ENCODE data around the gene FBXO22. TPM values are rescaled to one million over a fixed set of nuclear protein-coding genes. Genes with fewer than 3 reads are reported as not detected.

FBXO22 gene
- total and polyA plus RNA-seq, 4 donors, result 21.4 to 43.7 (median 28.5) TPM

- Histone ChIP-seq H3K9me3 (ENCODE audit: control insufficient read depth, insufficient read depth, low read length) (no peaks in the 10 kb centered on the region), H3K27ac (ENCODE audit: low read depth, low read length) (no peak overlapping the region), H3K27me3 (ENCODE audit: control insufficient read depth, insufficient read depth, low read length) (no peaks in the 10 kb centered on the region), H3K4me1 (ENCODE audit: control insufficient read depth, insufficient read depth, low read length) (no peaks in the 10 kb centered on the region), H3K4me3 (ENCODE audit: low read depth, low read length) (no peak overlapping the region), H3K36me3 (ENCODE audit: control insufficient read depth, insufficient read depth, low read length) (peaks cover 7% of the 10 kb centered on the region)
- DNase-seq (ENCODE audit: low read depth in 4 of 6, low spot score in 6 of 6), result peak in 2 of 6 donors; percentile 14 to 43
- 33% methylated on average over 1 of the region's 9 CpGs for WGBS (ENCODE audit: insufficient coverage)
Observed at GRCh38 chr15:75928680-75929608, 25.3 kb downstream of the FBXO22 start.

DNA sequence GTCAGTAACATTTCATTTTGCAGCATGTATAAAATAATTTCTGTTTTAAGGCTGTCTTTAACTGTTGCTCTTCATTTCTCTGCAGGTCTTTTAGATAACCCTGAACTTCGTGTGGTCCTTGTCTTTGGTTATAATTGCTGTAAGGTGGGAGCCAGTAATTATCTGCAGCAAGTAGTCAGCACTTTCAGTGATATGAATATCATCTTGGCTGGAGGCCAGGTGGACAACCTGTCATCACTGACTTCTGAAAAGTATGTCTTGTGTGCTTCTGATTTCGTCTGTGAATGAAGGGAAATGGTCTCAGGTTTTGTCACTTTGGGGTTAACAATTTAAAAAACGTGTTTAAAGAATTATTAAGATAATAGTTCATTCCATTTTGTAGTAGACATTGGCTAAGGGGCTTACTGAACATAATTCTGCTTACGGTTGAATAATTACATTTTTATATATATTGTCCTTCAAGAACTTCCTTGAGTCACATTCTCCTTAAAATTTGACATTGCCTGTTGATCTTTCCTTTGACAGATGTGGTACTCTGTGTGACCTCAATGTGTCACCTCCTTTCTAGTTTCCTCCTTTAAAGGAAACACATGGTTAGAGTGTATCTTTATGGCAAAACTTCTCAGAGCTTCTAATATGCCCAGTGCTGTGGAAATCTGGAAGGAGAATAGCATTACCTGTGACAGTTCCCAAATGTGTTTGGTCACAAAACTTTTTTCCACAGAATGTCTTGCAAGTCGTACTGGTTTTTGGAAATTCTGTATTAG lies 26.3 kb downstream of the FBXO22 start:
- Histone ChIP-seq H3K4me3 (ENCODE audit: low read depth, low read length) (no peak overlapping the region), H3K27ac (ENCODE audit: low read depth, low read length) (no peak overlapping the region), H3K36me3 (ENCODE audit: control insufficient read depth, insufficient read depth, low read length) (peaks cover 4% of the 10 kb centered on the region), H3K27me3 (ENCODE audit: control insufficient read depth, insufficient read depth, low read length) (no peaks in the 10 kb centered on the region), H3K9me3 (ENCODE audit: control insufficient read depth, insufficient read depth, low read length) (no peaks in the 10 kb centered on the region), H3K4me1 (ENCODE audit: control insufficient read depth, insufficient read depth, low read length) (no peaks in the 10 kb centered on the region)
- 83% methylated on average over 2 of the region's 5 CpGs for WGBS (ENCODE audit: insufficient coverage)
- DNase-seq (ENCODE audit: low read depth in 4 of 6, low spot score in 6 of 6), result peak in 1 of 6 donors; percentile 13

GRCh38 chr15:75930866-75931265 lies 27.2 kb downstream of the FBXO22 start:
- no peaks in the 10 kb centered on the region for H3K9me3 ChIP-seq (ENCODE audit: control insufficient read depth, insufficient read depth, low read length)
- no CpG with 5 or more reads among the region's 2 CpGs for WGBS (ENCODE audit: insufficient coverage)
- no peak overlapping the region for H3K4me3 ChIP-seq (ENCODE audit: low read depth, low read length)
- H3K4me1 ChIP-seq (ENCODE audit: control insufficient read depth, insufficient read depth, low read length), result no peaks in the 10 kb centered on the region
- no peaks in the 10 kb centered on the region for H3K27me3 ChIP-seq (ENCODE audit: control insufficient read depth, insufficient read depth, low read length)
- no peak for DNase-seq (ENCODE audit: low read depth in 4 of 6, low spot score in 6 of 6)
- H3K36me3 ChIP-seq (ENCODE audit: control insufficient read depth, insufficient read depth, low read length), result peaks cover 6% of the 10 kb centered on the region
- H3K27ac ChIP-seq (ENCODE audit: low read depth, low read length), result no peak overlapping the region

- DNase-seq (ENCODE audit: low read depth in 4 of 6, low spot score in 6 of 6), result no peak
- Histone ChIP-seq H3K4me1 (ENCODE audit: control insufficient read depth, insufficient read depth, low read length) (no peaks in the 10 kb centered on the region), H3K27me3 (ENCODE audit: control insufficient read depth, insufficient read depth, low read length) (no peaks in the 10 kb centered on the region), H3K4me3 (ENCODE audit: low read depth, low read length) (no peak overlapping the region), H3K9me3 (ENCODE audit: control insufficient read depth, insufficient read depth, low read length) (no peaks in the 10 kb centered on the region), H3K27ac (ENCODE audit: low read depth, low read length) (no peak overlapping the region), H3K36me3 (ENCODE audit: control insufficient read depth, insufficient read depth, low read length) (no peaks in the 10 kb centered on the region)
- 75% methylated on average over 3 of the region's 3 CpGs for WGBS (ENCODE audit: insufficient coverage)
Observed at GRCh38 chr15:75942464-75942863, 38.8 kb downstream of the FBXO22 start.

GRCh38 chr15:75943246-75943645 lies 39.6 kb downstream of the FBXO22 start:
- H3K4me1 ChIP-seq (ENCODE audit: control insufficient read depth, insufficient read depth, low read length), result no peaks in the 10 kb centered on the region
- no peak overlapping the region for H3K27ac ChIP-seq (ENCODE audit: low read depth, low read length)
- no peak for DNase-seq (ENCODE audit: low read depth in 4 of 6, low spot score in 6 of 6)
- no CpG with 5 or more reads among the region's 5 CpGs for WGBS (ENCODE audit: insufficient coverage)
- no peaks in the 10 kb centered on the region for H3K27me3 ChIP-seq (ENCODE audit: control insufficient read depth, insufficient read depth, low read length)
- H3K9me3 ChIP-seq (ENCODE audit: control insufficient read depth, insufficient read depth, low read length), result no peaks in the 10 kb centered on the region
- H3K4me3 ChIP-seq (ENCODE audit: low read depth, low read length), result no peak overlapping the region
- no peaks in the 10 kb centered on the region for H3K36me3 ChIP-seq (ENCODE audit: control insufficient read depth, insufficient read depth, low read length)

DNA sequence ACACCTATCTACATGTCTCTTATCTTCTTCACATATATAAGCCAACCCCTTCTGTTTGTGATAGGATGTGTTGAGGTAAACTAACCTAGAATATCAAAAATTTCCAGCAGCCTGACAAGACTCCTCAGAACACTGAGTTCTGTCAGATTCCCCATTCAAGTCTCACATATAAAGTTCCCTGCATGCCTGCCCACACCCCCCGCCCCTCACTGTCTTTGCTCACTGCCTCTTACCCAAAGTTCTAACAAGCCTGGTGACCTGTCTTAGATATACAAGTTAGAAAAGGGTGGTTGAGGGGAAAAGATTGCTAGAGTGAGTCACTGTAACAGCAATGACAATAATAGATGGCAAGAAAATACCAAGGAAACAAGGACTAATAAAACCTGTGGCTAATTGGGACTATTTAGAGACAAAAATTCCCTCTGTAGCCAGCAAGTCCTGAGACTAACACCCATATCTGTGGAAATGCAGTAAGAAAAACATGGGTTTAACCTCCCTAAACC lies 40.1 kb downstream of the FBXO22 start:
- no CpG with 5 or more reads among the region's 1 CpG for WGBS (ENCODE audit: insufficient coverage)
- Histone ChIP-seq H3K9me3 (ENCODE audit: control insufficient read depth, insufficient read depth, low read length) (no peaks in the 10 kb centered on the region), H3K4me3 (ENCODE audit: low read depth, low read length) (no peak overlapping the region), H3K4me1 (ENCODE audit: control insufficient read depth, insufficient read depth, low read length) (no peaks in the 10 kb centered on the region), H3K36me3 (ENCODE audit: control insufficient read depth, insufficient read depth, low read length) (no peaks in the 10 kb centered on the region), H3K27ac (ENCODE audit: low read depth, low read length) (no peak overlapping the region), H3K27me3 (ENCODE audit: control insufficient read depth, insufficient read depth, low read length) (no peaks in the 10 kb centered on the region)
- DNase-seq (ENCODE audit: low read depth in 4 of 6, low spot score in 6 of 6), result no peak

- Histone ChIP-seq H3K9me3 (ENCODE audit: control insufficient read depth, insufficient read depth, low read length) (no peaks in the 10 kb centered on the region), H3K27ac (ENCODE audit: low read depth, low read length) (no peak overlapping the region), H3K27me3 (ENCODE audit: control insufficient read depth, insufficient read depth, low read length) (no peaks in the 10 kb centered on the region), H3K36me3 (ENCODE audit: control insufficient read depth, insufficient read depth, low read length) (no peaks in the 10 kb centered on the region), H3K4me3 (ENCODE audit: low read depth, low read length) (no peak overlapping the region), H3K4me1 (ENCODE audit: control insufficient read depth, insufficient read depth, low read length) (no peaks in the 10 kb centered on the region)
- WGBS (ENCODE audit: insufficient coverage), result 100% methylated on average over 2 of the region's 4 CpGs
- DNase-seq (ENCODE audit: low read depth in 4 of 6, low spot score in 6 of 6), result no peak
Observed at GRCh38 chr15:75945953-75946352, 42.3 kb downstream of the FBXO22 start.

GRCh38 chr15:75947092-75947491 lies 43.4 kb downstream of the FBXO22 start:
- H3K4me1 ChIP-seq (ENCODE audit: control insufficient read depth, insufficient read depth, low read length), result no peaks in the 10 kb centered on the region
- no peaks in the 10 kb centered on the region for H3K36me3 ChIP-seq (ENCODE audit: control insufficient read depth, insufficient read depth, low read length)
- no peak overlapping the region for H3K27ac ChIP-seq (ENCODE audit: low read depth, low read length)
- DNase-seq (ENCODE audit: low read depth in 4 of 6, low spot score in 6 of 6), result peak in 2 of 6 donors; percentile 74 to 82
- no peaks in the 10 kb centered on the region for H3K27me3 ChIP-seq (ENCODE audit: control insufficient read depth, insufficient read depth, low read length)
- no peak overlapping the region for H3K4me3 ChIP-seq (ENCODE audit: low read depth, low read length)
- H3K9me3 ChIP-seq (ENCODE audit: control insufficient read depth, insufficient read depth, low read length), result no peaks in the 10 kb centered on the region
- WGBS (ENCODE audit: insufficient coverage), result no CpG with 5 or more reads among the region's 1 CpG

GRCh38 chr15:75948761-75949296 lies 45.2 kb downstream of the FBXO22 start:
- Histone ChIP-seq H3K27ac (ENCODE audit: low read depth, low read length) (no peak overlapping the region), H3K9me3 (ENCODE audit: control insufficient read depth, insufficient read depth, low read length) (no peaks in the 10 kb centered on the region), H3K27me3 (ENCODE audit: control insufficient read depth, insufficient read depth, low read length) (no peaks in the 10 kb centered on the region), H3K4me1 (ENCODE audit: control insufficient read depth, insufficient read depth, low read length) (no peaks in the 10 kb centered on the region), H3K4me3 (ENCODE audit: low read depth, low read length) (no peak overlapping the region), H3K36me3 (ENCODE audit: control insufficient read depth, insufficient read depth, low read length) (no peaks in the 10 kb centered on the region)
- 100% methylated on average over 4 of the region's 8 CpGs for WGBS (ENCODE audit: insufficient coverage)
- no peak for DNase-seq (ENCODE audit: low read depth in 4 of 6, low spot score in 6 of 6)
